ENCODE data around the gene ARRDC3. TPM values are rescaled to one million over a fixed set of nuclear protein-coding genes. Genes with fewer than 3 reads are reported as not detected.

ARRDC3 gene
- total and polyA plus RNA-seq, 9 of the 15 experiments (the other 6 are each of a cell fraction or from before 2014, with no cell fraction given) = 15.3 to 58.1 (median 39.4) TPM

DNA sequence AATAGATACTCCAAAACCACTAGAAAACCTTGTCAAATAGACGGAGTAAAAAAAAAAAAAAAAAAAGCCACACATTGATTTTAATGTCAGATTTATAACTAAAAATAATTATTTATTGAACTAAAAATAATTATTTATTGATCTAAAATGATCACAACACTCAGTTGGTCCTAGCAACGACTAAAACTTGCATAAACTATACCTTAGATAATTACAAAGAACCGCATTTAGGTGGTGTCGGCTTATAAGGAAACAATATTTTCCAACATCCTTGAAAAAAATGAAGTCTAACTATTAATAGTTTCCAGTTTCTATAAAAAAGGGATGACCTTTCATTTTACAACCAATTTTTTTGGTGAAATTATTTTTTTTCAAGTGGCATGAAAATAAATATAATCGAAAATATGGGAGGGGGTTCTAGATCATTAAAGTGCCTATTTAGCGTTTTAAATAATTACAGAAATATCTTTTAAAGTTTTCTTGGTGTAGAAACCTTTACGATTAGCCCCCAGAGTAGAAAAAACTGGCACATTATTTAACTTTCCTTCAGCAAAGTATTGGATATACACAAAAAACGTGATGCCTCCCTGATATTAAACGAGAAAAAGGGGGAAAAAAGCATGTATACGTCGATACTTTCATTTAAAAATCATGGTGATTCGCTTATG, 3.7 kb downstream of the ARRDC3 start (continued):
- TF ChIP-seq, protein P1, sequence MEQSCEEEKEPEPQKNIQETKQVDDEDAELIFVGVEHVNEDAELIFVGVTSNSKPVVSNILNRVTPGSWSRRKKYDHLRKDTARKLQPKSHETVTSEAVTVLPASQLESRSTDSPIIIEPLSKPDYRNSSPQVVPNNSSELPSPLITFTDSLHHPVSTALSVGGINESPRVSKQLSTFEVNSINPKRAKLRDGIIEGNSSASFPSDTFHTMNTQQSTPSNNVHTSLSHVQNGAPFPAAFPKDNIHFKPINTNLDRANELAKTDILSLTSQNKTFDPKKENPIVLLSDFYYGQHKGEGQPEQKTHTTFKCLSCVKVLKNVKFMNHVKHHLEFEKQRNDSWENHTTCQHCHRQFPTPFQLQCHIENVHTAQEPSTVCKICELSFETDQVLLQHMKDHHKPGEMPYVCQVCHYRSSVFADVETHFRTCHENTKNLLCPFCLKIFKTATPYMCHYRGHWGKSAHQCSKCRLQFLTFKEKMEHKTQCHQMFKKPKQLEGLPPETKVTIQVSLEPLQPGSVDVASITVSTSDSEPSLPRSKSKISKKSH (CRISPR knock-in tag; IDR thresholded peaks at IDR 0.05) = no peak
- TF ChIP-seq, protein P2, sequence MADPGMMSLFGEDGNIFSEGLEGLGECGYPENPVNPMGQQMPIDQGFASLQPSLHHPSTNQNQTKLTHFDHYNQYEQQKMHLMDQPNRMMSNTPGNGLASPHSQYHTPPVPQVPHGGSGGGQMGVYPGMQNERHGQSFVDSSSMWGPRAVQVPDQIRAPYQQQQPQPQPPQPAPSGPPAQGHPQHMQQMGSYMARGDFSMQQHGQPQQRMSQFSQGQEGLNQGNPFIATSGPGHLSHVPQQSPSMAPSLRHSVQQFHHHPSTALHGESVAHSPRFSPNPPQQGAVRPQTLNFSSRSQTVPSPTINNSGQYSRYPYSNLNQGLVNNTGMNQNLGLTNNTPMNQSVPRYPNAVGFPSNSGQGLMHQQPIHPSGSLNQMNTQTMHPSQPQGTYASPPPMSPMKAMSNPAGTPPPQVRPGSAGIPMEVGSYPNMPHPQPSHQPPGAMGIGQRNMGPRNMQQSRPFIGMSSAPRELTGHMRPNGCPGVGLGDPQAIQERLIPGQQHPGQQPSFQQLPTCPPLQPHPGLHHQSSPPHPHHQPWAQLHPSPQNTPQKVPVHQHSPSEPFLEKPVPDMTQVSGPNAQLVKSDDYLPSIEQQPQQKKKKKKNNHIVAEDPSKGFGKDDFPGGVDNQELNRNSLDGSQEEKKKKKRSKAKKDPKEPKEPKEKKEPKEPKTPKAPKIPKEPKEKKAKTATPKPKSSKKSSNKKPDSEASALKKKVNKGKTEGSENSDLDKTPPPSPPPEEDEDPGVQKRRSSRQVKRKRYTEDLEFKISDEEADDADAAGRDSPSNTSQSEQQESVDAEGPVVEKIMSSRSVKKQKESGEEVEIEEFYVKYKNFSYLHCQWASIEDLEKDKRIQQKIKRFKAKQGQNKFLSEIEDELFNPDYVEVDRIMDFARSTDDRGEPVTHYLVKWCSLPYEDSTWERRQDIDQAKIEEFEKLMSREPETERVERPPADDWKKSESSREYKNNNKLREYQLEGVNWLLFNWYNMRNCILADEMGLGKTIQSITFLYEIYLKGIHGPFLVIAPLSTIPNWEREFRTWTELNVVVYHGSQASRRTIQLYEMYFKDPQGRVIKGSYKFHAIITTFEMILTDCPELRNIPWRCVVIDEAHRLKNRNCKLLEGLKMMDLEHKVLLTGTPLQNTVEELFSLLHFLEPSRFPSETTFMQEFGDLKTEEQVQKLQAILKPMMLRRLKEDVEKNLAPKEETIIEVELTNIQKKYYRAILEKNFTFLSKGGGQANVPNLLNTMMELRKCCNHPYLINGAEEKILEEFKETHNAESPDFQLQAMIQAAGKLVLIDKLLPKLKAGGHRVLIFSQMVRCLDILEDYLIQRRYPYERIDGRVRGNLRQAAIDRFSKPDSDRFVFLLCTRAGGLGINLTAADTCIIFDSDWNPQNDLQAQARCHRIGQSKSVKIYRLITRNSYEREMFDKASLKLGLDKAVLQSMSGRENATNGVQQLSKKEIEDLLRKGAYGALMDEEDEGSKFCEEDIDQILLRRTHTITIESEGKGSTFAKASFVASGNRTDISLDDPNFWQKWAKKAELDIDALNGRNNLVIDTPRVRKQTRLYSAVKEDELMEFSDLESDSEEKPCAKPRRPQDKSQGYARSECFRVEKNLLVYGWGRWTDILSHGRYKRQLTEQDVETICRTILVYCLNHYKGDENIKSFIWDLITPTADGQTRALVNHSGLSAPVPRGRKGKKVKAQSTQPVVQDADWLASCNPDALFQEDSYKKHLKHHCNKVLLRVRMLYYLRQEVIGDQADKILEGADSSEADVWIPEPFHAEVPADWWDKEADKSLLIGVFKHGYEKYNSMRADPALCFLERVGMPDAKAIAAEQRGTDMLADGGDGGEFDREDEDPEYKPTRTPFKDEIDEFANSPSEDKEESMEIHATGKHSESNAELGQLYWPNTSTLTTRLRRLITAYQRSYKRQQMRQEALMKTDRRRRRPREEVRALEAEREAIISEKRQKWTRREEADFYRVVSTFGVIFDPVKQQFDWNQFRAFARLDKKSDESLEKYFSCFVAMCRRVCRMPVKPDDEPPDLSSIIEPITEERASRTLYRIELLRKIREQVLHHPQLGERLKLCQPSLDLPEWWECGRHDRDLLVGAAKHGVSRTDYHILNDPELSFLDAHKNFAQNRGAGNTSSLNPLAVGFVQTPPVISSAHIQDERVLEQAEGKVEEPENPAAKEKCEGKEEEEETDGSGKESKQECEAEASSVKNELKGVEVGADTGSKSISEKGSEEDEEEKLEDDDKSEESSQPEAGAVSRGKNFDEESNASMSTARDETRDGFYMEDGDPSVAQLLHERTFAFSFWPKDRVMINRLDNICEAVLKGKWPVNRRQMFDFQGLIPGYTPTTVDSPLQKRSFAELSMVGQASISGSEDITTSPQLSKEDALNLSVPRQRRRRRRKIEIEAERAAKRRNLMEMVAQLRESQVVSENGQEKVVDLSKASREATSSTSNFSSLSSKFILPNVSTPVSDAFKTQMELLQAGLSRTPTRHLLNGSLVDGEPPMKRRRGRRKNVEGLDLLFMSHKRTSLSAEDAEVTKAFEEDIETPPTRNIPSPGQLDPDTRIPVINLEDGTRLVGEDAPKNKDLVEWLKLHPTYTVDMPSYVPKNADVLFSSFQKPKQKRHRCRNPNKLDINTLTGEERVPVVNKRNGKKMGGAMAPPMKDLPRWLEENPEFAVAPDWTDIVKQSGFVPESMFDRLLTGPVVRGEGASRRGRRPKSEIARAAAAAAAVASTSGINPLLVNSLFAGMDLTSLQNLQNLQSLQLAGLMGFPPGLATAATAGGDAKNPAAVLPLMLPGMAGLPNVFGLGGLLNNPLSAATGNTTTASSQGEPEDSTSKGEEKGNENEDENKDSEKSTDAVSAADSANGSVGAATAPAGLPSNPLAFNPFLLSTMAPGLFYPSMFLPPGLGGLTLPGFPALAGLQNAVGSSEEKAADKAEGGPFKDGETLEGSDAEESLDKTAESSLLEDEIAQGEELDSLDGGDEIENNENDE (IDR thresholded peaks at IDR 0.05; ENCODE audit: low read depth, low read length) = no peak
- TF ChIP-seq ZNF75A (CRISPR knock-in tag; IDR thresholded peaks at IDR 0.05) (no peak), ZNF232 (CRISPR knock-in tag; IDR thresholded peaks at IDR 0.05) (no peak), BACH1 (tag; IDR thresholded peaks at IDR 0.05) (peak; percentile 53; the same call in 1 of the 2 replicates), NFRKB (IDR thresholded peaks at IDR 0.05; ENCODE audit: low read depth) (peak; percentile 79; the same call in 1 of the 2 replicates), HMGN3 (IDR thresholded peaks at IDR 0.05; ENCODE audit: borderline replicate concordance, extremely low read depth, insufficient read length, low read depth, low read length) (no peak), ZKSCAN3 (CRISPR knock-in tag; IDR thresholded peaks at IDR 0.05) (no peak)
- TF ChIP-seq, protein P3, sequence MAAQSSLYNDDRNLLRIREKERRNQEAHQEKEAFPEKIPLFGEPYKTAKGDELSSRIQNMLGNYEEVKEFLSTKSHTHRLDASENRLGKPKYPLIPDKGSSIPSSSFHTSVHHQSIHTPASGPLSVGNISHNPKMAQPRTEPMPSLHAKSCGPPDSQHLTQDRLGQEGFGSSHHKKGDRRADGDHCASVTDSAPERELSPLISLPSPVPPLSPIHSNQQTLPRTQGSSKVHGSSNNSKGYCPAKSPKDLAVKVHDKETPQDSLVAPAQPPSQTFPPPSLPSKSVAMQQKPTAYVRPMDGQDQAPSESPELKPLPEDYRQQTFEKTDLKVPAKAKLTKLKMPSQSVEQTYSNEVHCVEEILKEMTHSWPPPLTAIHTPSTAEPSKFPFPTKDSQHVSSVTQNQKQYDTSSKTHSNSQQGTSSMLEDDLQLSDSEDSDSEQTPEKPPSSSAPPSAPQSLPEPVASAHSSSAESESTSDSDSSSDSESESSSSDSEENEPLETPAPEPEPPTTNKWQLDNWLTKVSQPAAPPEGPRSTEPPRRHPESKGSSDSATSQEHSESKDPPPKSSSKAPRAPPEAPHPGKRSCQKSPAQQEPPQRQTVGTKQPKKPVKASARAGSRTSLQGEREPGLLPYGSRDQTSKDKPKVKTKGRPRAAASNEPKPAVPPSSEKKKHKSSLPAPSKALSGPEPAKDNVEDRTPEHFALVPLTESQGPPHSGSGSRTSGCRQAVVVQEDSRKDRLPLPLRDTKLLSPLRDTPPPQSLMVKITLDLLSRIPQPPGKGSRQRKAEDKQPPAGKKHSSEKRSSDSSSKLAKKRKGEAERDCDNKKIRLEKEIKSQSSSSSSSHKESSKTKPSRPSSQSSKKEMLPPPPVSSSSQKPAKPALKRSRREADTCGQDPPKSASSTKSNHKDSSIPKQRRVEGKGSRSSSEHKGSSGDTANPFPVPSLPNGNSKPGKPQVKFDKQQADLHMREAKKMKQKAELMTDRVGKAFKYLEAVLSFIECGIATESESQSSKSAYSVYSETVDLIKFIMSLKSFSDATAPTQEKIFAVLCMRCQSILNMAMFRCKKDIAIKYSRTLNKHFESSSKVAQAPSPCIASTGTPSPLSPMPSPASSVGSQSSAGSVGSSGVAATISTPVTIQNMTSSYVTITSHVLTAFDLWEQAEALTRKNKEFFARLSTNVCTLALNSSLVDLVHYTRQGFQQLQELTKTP (IDR thresholded peaks at IDR 0.05; ENCODE audit: low read depth in 1 of 2, partially characterized antibody in 2 of 2) = peak in 1 of 2 experiments; percentile 35
